Subcutaneous adipose tissue (tissue), 4 donors: ENCODE data around the gene CPNE9. TPM values are rescaled to one million over a fixed set of nuclear protein-coding genes. Genes with fewer than 3 reads are reported as not detected.

ENCODE experiments used
- CTCF ChIP-seq: fragments of 450-650 bp; IDR thresholded peaks from one replicate; pipeline ENCODE4 v1.5.1; 2016; ENCODE audit warnings: low read depth, mild to moderate bottlenecking, control low read depth, antibody characterized with exemption, moderate library complexity
- total RNA-seq, 4 donors: library from RNA; depleted of rRNA; stranded (reverse); fragments of >200 nt; gene quantifications; one replicate each; pipeline ENCODE4 v1.1.0, GENCODE V29; 2016

The CPNE9 gene
- total RNA-seq, 4 donors from 2014 or later = 2.0 TPM; not detected in 3

- no peak for TF ChIP-seq CTCF
Measured at GRCh38 chr3:9703240-9703639, 393 bp upstream of the CPNE9 start.

- TF ChIP-seq CTCF = no peak
Measured at GRCh38 chr3:9704347-9705322, 1.0 kb downstream of the CPNE9 start.

GRCh38 chr3:9710174-9710739 lies 6.6 kb downstream of the CPNE9 start:
- TF ChIP-seq CTCF = no peak

GRCh38 chr3:9712415-9712814 lies 8.8 kb downstream of the CPNE9 start:
- no peak for TF ChIP-seq CTCF

- no peak for TF ChIP-seq CTCF
Measured at GRCh38 chr3:9713142-9713541, 9.5 kb downstream of the CPNE9 start.

- no peak for TF ChIP-seq CTCF
Measured at GRCh38 chr3:9715136-9715535, 11.5 kb downstream of the CPNE9 start.

GRCh38 chr3:9715764-9716437 lies 12.3 kb downstream of the CPNE9 start:
- no peak for TF ChIP-seq CTCF
